HEK293T (cell line): ENCODE results near the gene EGF.

Experiments
- ELF4 ChIP-seq: fragments of 450-650 bp; IDR thresholded peaks from 2 replicates; pipeline ENCODE4 v1.6.1; 2017; ENCODE audit warnings: antibody characterized with exemption
- FOXM1 ChIP-seq: fragments of 450-650 bp; IDR thresholded peaks from 2 replicates; pipeline ENCODE4 v1.6.1; 2017; ENCODE audit warnings: mild to moderate bottlenecking, borderline replicate concordance
- L3MBTL2 ChIP-seq: fragments of 450-650 bp; conservative IDR thresholded peaks from 2 replicates; pipeline ENCODE4 v1.6.1; 2016; ENCODE audit warnings: mild to moderate bottlenecking

DNA sequence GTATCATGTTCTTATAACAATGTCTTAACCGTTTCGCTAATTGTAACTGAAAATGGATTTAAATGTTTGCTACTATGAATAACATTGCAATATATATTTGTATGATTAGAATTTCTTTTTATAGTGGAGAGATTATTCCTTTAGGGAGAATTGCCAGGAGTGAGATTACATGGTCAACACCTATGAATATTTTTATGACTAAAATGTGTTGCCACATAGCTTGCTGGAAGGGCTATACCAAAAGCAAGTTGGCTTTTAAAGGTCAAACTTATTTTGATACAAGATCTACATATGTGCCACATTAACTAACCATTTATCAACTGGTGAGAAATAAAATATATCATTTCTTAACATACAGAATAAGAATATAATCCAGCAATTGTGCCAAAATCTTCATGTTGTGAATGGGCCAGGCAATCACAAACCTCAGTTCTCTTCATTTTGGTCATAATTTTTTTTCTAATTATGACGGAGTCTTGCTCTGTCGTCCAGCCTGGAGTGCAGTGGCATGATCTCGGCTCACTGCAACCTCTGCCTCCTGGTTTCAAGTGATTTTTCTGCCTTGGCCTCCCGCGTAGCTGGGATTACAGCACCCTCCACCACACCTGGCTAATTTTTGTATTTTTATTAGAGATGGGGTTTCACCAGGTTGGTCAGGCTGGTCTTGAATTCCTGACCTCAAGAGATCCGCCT is 10.0 kb upstream of the EGF start:
- TF ChIP-seq FOXM1 (no peak), ELF4 (no peak), L3MBTL2 (no peak)
